ENCODE results near the gene TNFRSF6B.
A peak's percentile ranks its signal among the peaks of the same experiment; 100 is the strongest.

The TNFRSF6B gene

GRCh38 chr20:63697357-63697867 lies 960 bp downstream of the TNFRSF6B start:
- no peak for DNase-seq (ENCODE audit: low read depth in 2 of 2)

- DNase-seq (ENCODE audit: low read depth in 2 of 2): no peak
Measured at GRCh38 chr20:63697868-63698545, 1.6 kb downstream of the TNFRSF6B start.

GRCh38 chr20:63698739-63699465 lies 2.5 kb downstream of the TNFRSF6B start:
- DNase-seq (ENCODE audit: low read depth in 2 of 2): peak in 1 of 2 donors; percentile 29

GRCh38 chr20:63699466-63700198 lies 3.2 kb downstream of the TNFRSF6B start:
- DNase-seq (ENCODE audit: low read depth in 2 of 2): no peak

GRCh38 chr20:63700199-63701050 lies 4.0 kb downstream of the TNFRSF6B start:
- no peak for DNase-seq (ENCODE audit: low read depth in 2 of 2)

GRCh38 chr20:63701051-63701328 lies 4.5 kb downstream of the TNFRSF6B start:
- no peak for DNase-seq (ENCODE audit: low read depth in 2 of 2)

- no peak for DNase-seq (ENCODE audit: low read depth in 2 of 2)
Measured at GRCh38 chr20:63701329-63702035, 5.0 kb downstream of the TNFRSF6B start.

GRCh38 chr20:63702036-63702665 lies 5.7 kb downstream of the TNFRSF6B start:
- no peak for DNase-seq (ENCODE audit: low read depth in 2 of 2)

- no peak for DNase-seq (ENCODE audit: low read depth in 2 of 2)
Measured at GRCh38 chr20:63702751-63703470, 6.5 kb downstream of the TNFRSF6B start.

- DNase-seq (ENCODE audit: low read depth in 2 of 2): no peak
Measured at GRCh38 chr20:63703471-63703975, 7.1 kb downstream of the TNFRSF6B start.

- DNase-seq (ENCODE audit: low read depth in 2 of 2): no peak
Measured at GRCh38 chr20:63703976-63704748, 7.7 kb downstream of the TNFRSF6B start.

- DNase-seq (ENCODE audit: low read depth in 2 of 2): no peak
Measured at GRCh38 chr20:63704749-63705117, 8.3 kb downstream of the TNFRSF6B start.

GRCh38 chr20:63705232-63706026 lies 9.0 kb downstream of the TNFRSF6B start:
- no peak for DNase-seq (ENCODE audit: low read depth in 2 of 2)

- no peak for DNase-seq (ENCODE audit: low read depth in 2 of 2)
Measured at GRCh38 chr20:63706027-63706695, 9.7 kb downstream of the TNFRSF6B start.

- DNase-seq (ENCODE audit: low read depth in 2 of 2): peak; percentile 43 to 60
Measured at GRCh38 chr20:63706852-63707557, 10.6 kb downstream of the TNFRSF6B start.

- peak; percentile 65 to 86 for DNase-seq (ENCODE audit: low read depth in 2 of 2)
Measured at GRCh38 chr20:63707558-63708300, 11.3 kb downstream of the TNFRSF6B start, which contains the start of the genes ARFRP1 and ZGPAT. Gene ARFRP1 (minus strand): TSS chr20:63707976. CDS start chr20:63707091, 885 bp downstream. Gene ZGPAT (plus strand): TSS chr20:63708039. CDS start chr20:63708581, 542 bp downstream.
